ENCODE results near the gene HMBS. TPM values are rescaled to one million over a fixed set of nuclear protein-coding genes. Genes with fewer than 3 reads are reported as not detected.
"Not testable (repeated sequence)": the region's sequence is repeated elsewhere in the genome, so short reads cannot be mapped to it uniquely, and the experiment has no call there.

Gene HMBS
- total RNA-seq, 5 donors from 2014 or later (not counting 1 experiment from before 2014, with no cell fraction given): 6.7 to 17.8 (median 12.3) TPM

DNA sequence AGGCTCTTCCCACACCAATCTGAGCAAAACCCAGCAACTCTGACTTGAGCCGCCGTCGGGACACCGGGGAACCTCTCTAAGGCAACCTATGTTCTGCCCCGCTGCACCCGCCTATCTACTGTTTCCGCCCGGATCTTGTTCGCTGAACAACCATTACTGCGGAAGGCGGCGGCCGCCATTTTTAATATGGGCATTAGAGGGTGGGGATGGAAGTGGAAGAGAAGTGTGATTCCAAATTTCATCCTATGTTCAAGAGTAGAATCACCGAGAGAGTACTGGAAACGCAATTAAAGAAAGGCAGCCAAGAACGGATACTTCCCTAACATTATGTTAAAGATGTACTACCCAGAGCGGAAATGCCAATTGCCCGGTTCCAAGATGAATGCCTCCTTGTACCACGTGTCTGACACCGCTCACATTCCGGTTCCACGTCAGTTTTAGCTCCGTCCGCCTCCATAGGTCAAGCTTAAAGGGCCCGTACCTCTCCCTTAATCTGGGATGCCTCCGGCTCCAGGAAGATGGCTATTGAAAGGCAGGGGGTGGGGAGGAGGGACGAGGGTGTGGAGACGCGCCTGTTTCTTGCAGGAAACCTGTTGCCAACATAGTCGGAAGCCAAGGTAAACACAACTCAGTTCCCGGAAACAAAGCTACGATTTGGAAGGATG lies 17.2 kb downstream of the HMBS start, which contains the start of gene DPAGT1:
Gene DPAGT1 (minus strand): TSS at position 95 of the 665 bp plus-strand sequence. CDS start 198 bp downstream, outside the sequence.
- Mint-ChIP-seq H3K36me3 (peaks cover 19% of the 10 kb centered on the region), H3K27ac (peak within 1 kb of the TSS; percentile 99 to 100), H3K27me3 (no peaks in the 10 kb centered on the region), H3K9me3 (no peaks in the 10 kb centered on the region), H3K4me3 (peak within 1 kb of the TSS; percentile 86 to 98 (median 97)), H3K4me1 (peaks cover 39 to 57% (median 53%) of the 10 kb centered on the region in 3 donors)
- H3K4me1 ChIP-seq (ENCODE audit: control insufficient read depth in 1 of 2, extremely low read depth in 1 of 2, insufficient read depth in 2 of 2, low read length in 2 of 2): peaks cover 16 to 35% of the 10 kb centered on the region in 2 experiments
- H3K4me3 ChIP-seq (ENCODE audit: control insufficient read depth in 1 of 2, extremely low read depth in 1 of 2, low read length in 1 of 2): peak within 1 kb of the TSS; percentile 83 to 98
- no peaks in the 10 kb centered on the region for H3K27me3 ChIP-seq (replicated peaks in 1 of 2; ENCODE audit: control insufficient read depth in 2 of 2, extremely low read depth in 1 of 2, insufficient read depth in 2 of 2, low read length in 1 of 2)
- ChIA-PET CTCF (interaction anchor here (0.6 to 1.5 kb wide), 15 partner anchors 9 to 348 kb away, joined by 3 to 24 read pairs (median 4); partner anchors contain the start of genes VPS11 (in 2 of the 2), CBL (in 1 of the 2), HINFP (in 1 of the 2) and HMBS (in 1 of the 2)), POLR2A (interaction anchor here (0.5 to 1.5 kb wide), 13 partner anchors 7 to 849 kb away, joined by 3 to 21 read pairs (median 5); partner anchors contain the start of genes RPS25 (in 2 of the 2), HINFP (in 1 of the 2), HMBS (in 1 of the 2) and TRAPPC4 (in 1 of the 2))
- H3K9me3 ChIP-seq: no peaks in the 10 kb centered on the region
- 0% methylated on average over 15 of the region's 32 CpGs for WGBS (ENCODE audit: insufficient coverage)
- H3K27ac ChIP-seq (ENCODE audit: low read length): peak within 1 kb of the TSS; percentile 87
- DNase-seq (peak; percentile 70 to 89 (median 80)), ATAC-seq (replicated peaks in 1 of 4) (peak; percentile 85 to 90 (median 86))
- peaks cover 0 to 18% of the 10 kb centered on the region in 2 donors for H3K36me3 ChIP-seq (ENCODE audit: control insufficient read depth in 2 of 2, extremely low read depth in 1 of 2, insufficient read depth in 1 of 2, low read length in 1 of 2)

DNA sequence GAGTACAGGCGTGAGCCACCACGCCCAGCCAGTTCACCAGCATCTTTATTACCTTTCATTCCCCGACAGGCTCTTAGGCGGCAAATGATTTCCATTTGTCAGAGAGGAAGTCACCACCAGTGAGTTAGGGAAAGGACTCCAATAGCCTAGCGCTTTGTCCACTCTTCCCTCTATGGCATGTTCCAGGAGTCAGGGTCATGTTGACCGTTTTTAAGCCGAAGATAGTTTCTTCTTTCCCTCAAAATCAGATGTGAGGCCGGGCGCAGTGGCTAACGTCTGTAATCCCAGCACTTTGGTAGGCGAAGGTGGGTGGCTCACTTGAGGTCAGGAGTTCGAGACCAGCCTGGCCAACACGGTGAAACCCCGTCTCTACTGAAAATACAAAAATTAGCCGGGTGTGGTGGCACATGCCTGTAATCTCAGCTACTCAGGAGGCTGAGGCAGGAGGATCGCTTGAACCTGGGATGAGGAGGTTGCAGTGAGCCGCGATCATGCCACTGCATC lies 18.5 kb downstream of the HMBS start:
- not testable (repeated sequence) for H3K4me3 ChIP-seq (ENCODE audit: control insufficient read depth in 1 of 2, extremely low read depth in 1 of 2, low read length in 1 of 2)

DNA sequence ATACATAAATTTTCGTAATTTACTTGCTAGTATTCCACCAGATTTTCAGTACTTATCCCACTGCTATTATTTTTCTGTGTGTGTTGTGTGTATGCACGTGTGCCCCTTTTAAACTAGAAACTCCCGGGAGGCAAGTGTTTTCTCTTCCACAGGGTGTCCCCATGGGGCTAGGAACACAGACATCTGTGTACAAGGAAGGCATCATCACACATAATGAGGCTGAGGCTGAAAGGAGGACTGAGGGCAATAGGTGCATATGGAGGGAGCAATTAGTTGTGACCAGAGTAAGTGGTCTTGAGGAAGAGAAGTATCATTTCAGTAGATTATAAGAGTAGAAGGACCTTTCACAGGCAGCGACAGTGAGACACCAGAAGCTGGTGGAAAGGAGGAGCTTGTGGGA lies 19.1 kb downstream of the HMBS start:
- ATAC-seq (replicated peaks in 1 of 4) (no peak), DNase-seq (no peak)
- Mint-ChIP-seq H3K27ac (peak overlapping the region; percentile 7 to 99), H3K4me3 (peak overlapping the region; percentile 63 to 98 (median 86)), H3K4me1 (peaks cover 48 to 63% (median 58%) of the 10 kb centered on the region in 3 donors), H3K27me3 (no peaks in the 10 kb centered on the region), H3K9me3 (no peaks in the 10 kb centered on the region), H3K36me3 (peaks cover 3% of the 10 kb centered on the region)
- Histone ChIP-seq H3K9me3 (no peaks in the 10 kb centered on the region), H3K27ac (ENCODE audit: low read length) (no peak overlapping the region), H3K4me3 (ENCODE audit: control insufficient read depth in 1 of 2, extremely low read depth in 1 of 2, low read length in 1 of 2) (no peak overlapping the region), H3K36me3 (ENCODE audit: control insufficient read depth in 2 of 2, extremely low read depth in 1 of 2, insufficient read depth in 1 of 2, low read length in 1 of 2) (peaks cover 0 to 2% of the 10 kb centered on the region in 2 donors), H3K4me1 (ENCODE audit: control insufficient read depth in 1 of 2, extremely low read depth in 1 of 2, insufficient read depth in 2 of 2, low read length in 2 of 2) (peaks cover 21 to 46% of the 10 kb centered on the region in 2 experiments), H3K27me3 (replicated peaks in 1 of 2; ENCODE audit: control insufficient read depth in 2 of 2, extremely low read depth in 1 of 2, insufficient read depth in 2 of 2, low read length in 1 of 2) (no peaks in the 10 kb centered on the region)
- WGBS (ENCODE audit: insufficient coverage): 100% methylated on average over 1 of the region's 4 CpGs
- CTCF ChIA-PET: no interaction called here
- POLR2A ChIA-PET: interaction anchor here in 1 of 2 donors (0.6 kb wide), 1 partner anchor 12 kb away, joined by 3 read pairs; no protein-coding TSS in a partner anchor

More for the DNA sequence above, 18.5 kb downstream of the HMBS start:
- H3K36me3 ChIP-seq (ENCODE audit: control insufficient read depth in 2 of 2, extremely low read depth in 1 of 2, insufficient read depth in 1 of 2, low read length in 1 of 2); H3K9me3 ChIP-seq; ATAC-seq (replicated peaks in 1 of 4); H3K27me3 Mint-ChIP-seq; DNase-seq; H3K36me3 Mint-ChIP-seq; H3K27me3 ChIP-seq (replicated peaks in 1 of 2; ENCODE audit: control insufficient read depth in 2 of 2, extremely low read depth in 1 of 2, insufficient read depth in 2 of 2, low read length in 1 of 2); H3K9me3 Mint-ChIP-seq: not testable (repeated sequence)
- Histone ChIP-seq H3K27ac (ENCODE audit: low read length) (peak overlapping the region; percentile 87), H3K4me1 (ENCODE audit: control insufficient read depth in 1 of 2, extremely low read depth in 1 of 2, insufficient read depth in 2 of 2, low read length in 2 of 2) (peaks cover 17 to 40% of the 10 kb centered on the region in 2 experiments)
- Mint-ChIP-seq H3K4me3 (peak overlapping the region; percentile 86 to 98 (median 97)), H3K27ac (peak overlapping the region; percentile 99 to 100), H3K4me1 (peaks cover 42 to 59% (median 54%) of the 10 kb centered on the region in 3 donors)
- ChIA-PET POLR2A (interaction anchor here (0.6 to 1.5 kb wide), 3 partner anchors 18 to 93 kb away, joined by 6 to 21 read pairs (median 15); partner anchors contain the start of genes HINFP (in 1 of the 2) and HMBS (in 1 of the 2)), CTCF (interaction anchor here in 1 of 2 donors (0.7 to 1.5 kb wide), 5 partner anchors 18 to 219 kb away, joined by 3 to 24 read pairs (median 4); partner anchors contain the start of genes CBL, HINFP, RPS25 and TRAPPC4)
- WGBS (ENCODE audit: insufficient coverage): 97% methylated on average over 14 of the region's 18 CpGs

DNA sequence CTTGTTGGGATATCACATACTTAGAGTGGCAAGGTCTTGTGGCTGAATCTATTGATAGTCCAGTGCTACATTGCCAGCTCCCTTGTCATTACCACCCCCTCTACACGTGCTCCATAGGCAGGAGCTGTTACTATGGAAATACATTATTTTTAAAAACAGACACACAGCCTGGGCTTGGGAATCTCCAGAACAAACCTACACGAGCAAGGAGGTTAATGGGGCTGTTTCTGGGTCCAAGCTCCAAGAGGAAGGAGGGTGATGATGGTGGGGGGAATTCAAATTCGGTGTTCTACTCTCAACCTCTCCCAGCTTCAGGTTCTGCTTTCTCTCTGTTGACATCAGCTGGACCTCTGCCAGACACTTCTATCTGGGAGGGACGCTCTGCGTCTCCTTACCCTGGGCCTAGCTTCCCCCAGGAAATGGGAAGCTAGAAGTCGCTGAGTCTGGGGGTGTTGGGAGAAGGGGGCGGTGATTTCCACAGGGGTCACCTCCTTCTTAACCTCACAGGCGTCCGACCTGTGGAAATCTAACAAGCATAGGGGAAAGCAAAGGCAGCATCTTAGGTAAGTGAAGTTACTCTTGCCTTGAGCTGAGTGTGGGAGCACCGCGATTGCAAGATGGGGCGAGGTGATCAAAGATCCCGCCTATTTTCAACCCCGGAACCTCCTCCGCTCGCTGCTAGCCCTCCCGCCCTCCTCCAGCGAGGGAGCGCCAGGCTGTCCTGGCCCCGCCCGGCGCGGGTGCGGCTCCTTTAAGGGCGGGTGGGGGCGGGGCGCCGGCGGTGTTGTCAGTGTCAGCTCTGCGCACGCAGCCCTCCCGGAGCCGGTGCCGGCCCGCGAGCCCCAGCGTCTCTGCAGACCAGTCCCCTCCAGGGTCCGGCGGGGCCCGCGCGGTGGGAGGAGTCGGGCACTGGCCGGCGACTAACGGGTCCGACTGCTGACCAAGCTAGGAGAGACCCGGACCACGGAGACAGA lies 22.2 kb downstream of the HMBS start, which contains the start of gene C2CD2L:
Gene C2CD2L (plus strand): TSS at position 781 of the 974 bp plus-strand sequence. CDS start 398 bp downstream, outside the sequence.
- H3K4me1 Mint-ChIP-seq: peaks cover 49 to 61% (median 57%) of the 10 kb centered on the region in 3 donors
- WGBS (ENCODE audit: insufficient coverage): under 1% methylated on average over 40 of the region's 49 CpGs
- peak; percentile 88 to 93 (median 89) for ATAC-seq (replicated peaks in 1 of 4)
- H3K27me3 Mint-ChIP-seq: no peaks in the 10 kb centered on the region
- Histone ChIP-seq H3K27me3 (replicated peaks in 1 of 2; ENCODE audit: control insufficient read depth in 2 of 2, extremely low read depth in 1 of 2, insufficient read depth in 2 of 2, low read length in 1 of 2) (no peaks in the 10 kb centered on the region), H3K27ac (ENCODE audit: low read length) (peak within 1 kb of the TSS; percentile 52), H3K4me1 (ENCODE audit: control insufficient read depth in 1 of 2, extremely low read depth in 1 of 2, insufficient read depth in 2 of 2, low read length in 2 of 2) (peaks cover 16 to 51% of the 10 kb centered on the region in 2 experiments), H3K9me3 (no peaks in the 10 kb centered on the region), H3K36me3 (ENCODE audit: control insufficient read depth in 2 of 2, extremely low read depth in 1 of 2, insufficient read depth in 1 of 2, low read length in 1 of 2) (peaks cover 5 to 20% of the 10 kb centered on the region in 2 donors), H3K4me3 (ENCODE audit: control insufficient read depth in 1 of 2, extremely low read depth in 1 of 2, low read length in 1 of 2) (peak within 1 kb of the TSS; percentile 69 to 83)
- H3K27ac Mint-ChIP-seq: peak within 1 kb of the TSS; percentile 86 to 89
- CTCF ChIA-PET: interaction anchor here in 1 of 2 donors (0.6 to 1.4 kb wide), 9 partner anchors 8 to 231 kb away, joined by 3 to 8 read pairs (median 5); partner anchors contain the start of genes HINFP and VPS11
- DNase-seq: peak; percentile 68 to 94 (median 83)
- POLR2A ChIA-PET: interaction anchor here (0.5 to 2.1 kb wide), 6 partner anchors 12 to 121 kb away, joined by 5 to 9 read pairs (median 8); partner anchors contain the start of genes HINFP (in 1 of the 2), HMBS (in 1 of the 2) and VPS11 (in 1 of the 2)
- no peaks in the 10 kb centered on the region for H3K9me3 Mint-ChIP-seq
- peak within 1 kb of the TSS; percentile 81 to 94 (median 92) for H3K4me3 Mint-ChIP-seq
- peaks cover 15% of the 10 kb centered on the region for H3K36me3 Mint-ChIP-seq

DNA sequence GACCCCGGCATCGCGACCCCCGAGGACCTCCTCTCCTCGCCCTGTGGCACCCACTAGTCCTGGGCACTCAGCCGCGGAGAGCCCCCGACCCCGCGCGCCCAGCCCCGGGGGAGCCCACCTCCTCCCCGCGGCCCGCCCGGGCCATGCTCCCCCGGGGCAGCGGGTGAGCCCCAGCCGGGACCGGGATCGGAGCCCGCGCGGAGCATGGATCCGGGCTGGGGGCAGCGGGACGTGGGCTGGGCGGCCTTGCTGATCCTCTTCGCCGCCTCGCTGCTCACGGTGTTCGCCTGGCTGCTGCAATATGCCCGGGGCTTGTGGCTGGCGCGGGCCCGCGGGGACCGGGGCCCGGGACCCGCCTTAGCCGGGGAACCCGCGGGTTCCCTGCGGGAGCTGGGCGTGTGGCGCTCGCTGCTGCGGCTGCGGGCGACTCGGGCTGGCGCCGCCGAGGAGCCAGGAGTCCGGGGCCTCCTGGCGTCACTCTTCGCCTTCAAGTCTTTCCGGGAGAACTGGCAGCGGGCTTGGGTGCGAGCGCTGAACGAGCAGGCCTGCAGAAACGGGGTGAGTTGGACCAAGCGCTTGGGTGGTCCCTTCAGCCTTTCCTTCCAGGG lies 23.0 kb downstream of the HMBS start:
- peak overlapping the region; percentile 81 to 94 (median 92) for H3K4me3 Mint-ChIP-seq
- Histone ChIP-seq H3K27ac (ENCODE audit: low read length) (peak overlapping the region; percentile 52), H3K9me3 (no peaks in the 10 kb centered on the region), H3K4me1 (ENCODE audit: control insufficient read depth in 1 of 2, extremely low read depth in 1 of 2, insufficient read depth in 2 of 2, low read length in 2 of 2) (peaks cover 14 to 47% of the 10 kb centered on the region in 2 experiments), H3K36me3 (ENCODE audit: control insufficient read depth in 2 of 2, extremely low read depth in 1 of 2, insufficient read depth in 1 of 2, low read length in 1 of 2) (peaks cover 8 to 27% of the 10 kb centered on the region in 2 donors), H3K27me3 (replicated peaks in 1 of 2; ENCODE audit: control insufficient read depth in 2 of 2, extremely low read depth in 1 of 2, insufficient read depth in 2 of 2, low read length in 1 of 2) (no peaks in the 10 kb centered on the region), H3K4me3 (ENCODE audit: control insufficient read depth in 1 of 2, extremely low read depth in 1 of 2, low read length in 1 of 2) (peak overlapping the region; percentile 69 to 83)
- peak overlapping the region; percentile 86 to 89 for H3K27ac Mint-ChIP-seq
- WGBS (ENCODE audit: insufficient coverage): under 1% methylated on average over 57 of the region's 65 CpGs
- peaks cover 49 to 54% (median 49%) of the 10 kb centered on the region in 3 donors for H3K4me1 Mint-ChIP-seq
- ATAC-seq (replicated peaks in 1 of 4) (peak; percentile 23 to 39 (median 31)), DNase-seq (peak in 2 of 35 experiments; percentile 8 to 29)
- no peaks in the 10 kb centered on the region for H3K27me3 Mint-ChIP-seq
- ChIA-PET POLR2A (interaction anchor here (0.7 to 2.1 kb wide), 5 partner anchors 12 to 40 kb away, joined by 5 to 9 read pairs (median 8); partner anchors contain the start of genes HINFP (in 1 of the 2), HMBS (in 1 of the 2) and VPS11 (in 1 of the 2)), CTCF (interaction anchor here in 1 of 2 donors (0.6 to 1.4 kb wide), 6 partner anchors 9 to 230 kb away, joined by 3 to 8 read pairs (median 5); partner anchors contain the start of gene HINFP)
- H3K36me3 Mint-ChIP-seq: peaks cover 16% of the 10 kb centered on the region
- no peaks in the 10 kb centered on the region for H3K9me3 Mint-ChIP-seq
